GM12872 (cell line): ENCODE measurements around the gene SLC6A13.

Source experiments
- TF ChIP-seq, protein P1 (sequence below): IDR thresholded peaks from 3 replicates; pipeline ENCODE4 v1.5.1; 2011; ENCODE audit warnings: low read depth, mild to moderate bottlenecking, low read length, moderate library complexity; ENCODE audit not compliant: insufficient read depth

Gene SLC6A13

DNA sequence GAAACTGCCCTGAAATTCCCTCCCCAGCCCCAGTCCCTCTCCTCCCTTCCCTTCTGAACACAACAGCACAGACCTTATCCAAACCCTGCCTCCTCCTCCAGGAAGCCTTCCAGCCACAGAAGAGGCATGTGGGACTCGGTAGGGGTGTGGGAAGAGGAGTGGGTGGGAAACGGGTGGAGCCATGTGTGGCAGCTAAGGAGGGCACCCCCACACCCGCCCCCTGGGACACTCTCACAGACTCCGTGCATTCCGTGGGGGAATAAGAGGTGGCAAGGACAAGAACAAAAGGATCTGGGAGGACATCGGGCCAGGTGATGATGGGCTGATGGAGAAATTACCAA is 73.0 kb downstream of the SLC6A13 start:
- TF ChIP-seq, protein P1, sequence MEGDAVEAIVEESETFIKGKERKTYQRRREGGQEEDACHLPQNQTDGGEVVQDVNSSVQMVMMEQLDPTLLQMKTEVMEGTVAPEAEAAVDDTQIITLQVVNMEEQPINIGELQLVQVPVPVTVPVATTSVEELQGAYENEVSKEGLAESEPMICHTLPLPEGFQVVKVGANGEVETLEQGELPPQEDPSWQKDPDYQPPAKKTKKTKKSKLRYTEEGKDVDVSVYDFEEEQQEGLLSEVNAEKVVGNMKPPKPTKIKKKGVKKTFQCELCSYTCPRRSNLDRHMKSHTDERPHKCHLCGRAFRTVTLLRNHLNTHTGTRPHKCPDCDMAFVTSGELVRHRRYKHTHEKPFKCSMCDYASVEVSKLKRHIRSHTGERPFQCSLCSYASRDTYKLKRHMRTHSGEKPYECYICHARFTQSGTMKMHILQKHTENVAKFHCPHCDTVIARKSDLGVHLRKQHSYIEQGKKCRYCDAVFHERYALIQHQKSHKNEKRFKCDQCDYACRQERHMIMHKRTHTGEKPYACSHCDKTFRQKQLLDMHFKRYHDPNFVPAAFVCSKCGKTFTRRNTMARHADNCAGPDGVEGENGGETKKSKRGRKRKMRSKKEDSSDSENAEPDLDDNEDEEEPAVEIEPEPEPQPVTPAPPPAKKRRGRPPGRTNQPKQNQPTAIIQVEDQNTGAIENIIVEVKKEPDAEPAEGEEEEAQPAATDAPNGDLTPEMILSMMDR: no peak

DNA sequence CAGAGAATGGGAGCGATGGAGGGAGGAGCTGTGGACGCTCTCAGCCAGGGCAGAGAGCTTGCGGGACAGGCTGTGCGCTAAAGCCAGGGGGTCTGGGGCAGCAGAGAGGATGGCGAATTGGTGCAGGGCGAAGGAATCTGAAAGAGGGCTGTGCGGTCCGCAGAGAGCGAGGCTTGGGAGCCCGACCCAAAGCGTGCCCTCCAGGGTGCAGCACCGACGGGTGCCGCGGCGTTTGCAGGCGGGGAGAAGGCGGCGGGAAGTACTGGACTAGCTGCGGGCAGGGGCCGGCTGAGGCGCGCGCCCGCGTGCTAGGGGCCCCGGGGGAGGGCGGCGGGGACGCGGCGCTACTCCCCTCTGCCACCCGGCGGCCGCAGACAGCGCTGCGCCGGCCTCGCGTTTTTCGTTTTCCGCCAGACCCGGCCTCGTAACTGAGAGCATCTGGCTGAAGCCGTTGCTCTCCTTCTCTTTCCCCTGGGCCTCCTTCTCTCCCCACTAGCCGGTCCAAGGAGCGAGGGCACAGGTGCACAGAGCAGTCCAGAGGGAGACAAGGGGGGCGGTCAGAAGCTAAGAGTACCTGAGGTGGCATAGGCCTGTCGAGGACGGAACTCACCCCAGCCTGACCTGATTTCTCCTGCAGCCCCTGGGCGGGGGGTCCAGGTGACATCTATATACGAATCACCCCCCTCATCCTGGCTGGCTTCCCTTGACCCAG is 73.6 kb downstream of the SLC6A13 start:
- TF ChIP-seq, protein P1: peak; percentile 57; the same call in 2 of the 3 replicates

DNA sequence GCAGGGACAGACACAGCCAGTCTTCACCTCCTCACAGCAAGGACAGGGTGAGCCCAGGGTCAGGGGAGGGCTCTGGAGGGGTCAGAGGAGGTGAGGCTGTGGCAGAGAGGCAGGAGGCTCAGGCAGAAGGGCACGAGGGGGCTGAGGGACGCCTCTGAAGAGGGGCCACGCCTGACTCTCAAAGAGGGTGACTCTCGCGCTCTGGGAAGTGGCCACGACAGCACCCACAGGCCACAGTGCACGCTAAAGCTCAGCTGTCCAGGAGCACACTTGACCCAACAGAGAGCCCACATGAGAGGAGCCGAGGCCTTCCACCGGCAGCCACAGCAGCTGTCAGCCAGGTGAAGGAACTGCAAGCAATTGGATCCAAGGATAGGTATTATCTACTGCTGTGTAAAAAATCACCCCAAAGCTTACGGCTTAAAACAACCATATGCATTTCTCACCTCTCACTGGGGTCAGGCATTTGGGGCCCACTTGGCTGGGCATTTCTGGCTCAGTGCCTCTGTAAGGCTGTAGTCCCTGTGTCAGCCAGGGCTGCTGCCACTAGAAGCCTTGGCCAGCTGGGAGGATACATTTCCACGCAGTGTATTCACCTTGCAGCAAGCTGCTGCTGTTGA is 76.5 kb downstream of the SLC6A13 start:
- TF ChIP-seq, protein P1: no peak

DNA sequence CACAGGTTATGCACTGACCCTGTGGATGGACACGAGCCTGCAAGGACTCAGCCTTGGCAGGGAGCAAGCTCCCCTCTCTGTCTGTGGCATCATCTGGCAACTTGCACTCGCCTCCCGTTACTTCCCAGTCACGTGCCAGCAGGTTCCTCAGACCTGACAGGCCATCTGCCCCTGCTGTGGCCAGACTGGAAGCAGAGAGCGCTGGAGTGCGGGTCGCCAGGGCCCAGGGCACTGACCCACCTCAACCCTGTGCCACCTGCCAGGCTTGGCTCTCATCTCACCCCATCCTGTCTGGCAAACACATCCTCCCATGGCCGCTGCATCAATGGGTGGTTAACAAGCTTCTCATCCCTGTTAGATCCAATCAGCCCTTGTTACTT is 77.1 kb downstream of the SLC6A13 start:
- TF ChIP-seq, protein P1: no peak

DNA sequence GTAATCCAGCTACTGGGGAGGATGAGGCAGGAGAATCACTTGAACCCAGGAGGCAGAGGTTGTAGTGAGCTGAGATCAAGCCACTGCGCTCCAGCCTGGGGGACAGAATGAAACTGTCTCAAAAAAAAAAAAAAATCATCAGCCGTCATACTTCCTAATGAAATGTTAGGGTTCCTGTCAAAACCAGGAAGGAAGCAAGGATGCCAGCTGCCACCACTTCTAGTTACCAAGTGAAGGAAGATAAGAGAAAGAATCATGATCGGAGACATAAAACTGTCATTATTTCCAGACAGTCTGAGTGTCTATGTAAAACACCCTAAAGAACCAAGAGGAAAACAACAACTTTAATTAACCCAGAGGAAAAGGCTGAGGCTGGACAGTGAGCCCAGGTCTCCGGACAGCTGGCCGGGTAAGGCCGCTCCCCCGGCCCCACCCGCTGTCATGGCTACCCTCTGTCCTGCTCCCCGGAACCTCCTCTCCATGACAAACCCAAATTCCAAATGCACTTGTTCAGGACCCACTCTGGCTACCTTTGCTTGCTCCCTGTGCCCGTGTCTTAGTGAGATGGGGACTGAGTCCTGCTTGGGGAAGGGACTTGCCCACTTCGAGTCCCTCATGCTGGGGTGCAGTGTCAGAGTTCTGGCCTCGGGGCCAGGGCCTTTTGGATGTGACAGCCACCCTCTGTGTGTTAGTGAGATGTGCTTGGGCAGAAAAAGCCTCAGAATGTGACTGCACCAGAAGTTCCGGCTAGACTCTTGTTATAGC is 77.6 kb downstream of the SLC6A13 start:
- TF ChIP-seq, protein P1: no peak

DNA sequence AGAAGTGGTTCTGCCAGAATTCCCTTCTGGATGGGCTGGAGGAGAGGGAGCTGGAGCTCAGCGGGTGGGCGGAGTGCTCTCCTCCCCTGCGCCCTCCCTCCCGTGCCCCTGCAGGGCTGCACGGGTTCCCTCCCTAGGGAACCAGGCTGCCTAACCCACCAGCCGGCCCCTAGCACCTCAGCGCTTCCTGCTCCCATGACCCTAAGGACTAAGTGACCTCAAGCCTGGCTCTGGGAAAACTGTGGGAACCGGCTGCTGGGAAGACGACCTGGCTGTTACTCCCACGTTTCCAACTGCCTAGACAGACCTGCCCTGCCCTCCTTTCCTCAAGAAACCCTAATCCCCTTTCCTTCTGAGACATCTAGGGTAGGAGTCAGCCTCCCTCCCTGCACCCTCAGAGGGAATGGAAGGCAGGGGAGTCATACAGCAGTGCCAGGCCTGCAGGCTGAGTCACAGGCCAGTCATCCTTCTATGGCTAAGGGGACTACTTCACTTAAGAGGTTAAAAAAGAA is 80.2 kb downstream of the SLC6A13 start:
- TF ChIP-seq, protein P1: no peak

DNA sequence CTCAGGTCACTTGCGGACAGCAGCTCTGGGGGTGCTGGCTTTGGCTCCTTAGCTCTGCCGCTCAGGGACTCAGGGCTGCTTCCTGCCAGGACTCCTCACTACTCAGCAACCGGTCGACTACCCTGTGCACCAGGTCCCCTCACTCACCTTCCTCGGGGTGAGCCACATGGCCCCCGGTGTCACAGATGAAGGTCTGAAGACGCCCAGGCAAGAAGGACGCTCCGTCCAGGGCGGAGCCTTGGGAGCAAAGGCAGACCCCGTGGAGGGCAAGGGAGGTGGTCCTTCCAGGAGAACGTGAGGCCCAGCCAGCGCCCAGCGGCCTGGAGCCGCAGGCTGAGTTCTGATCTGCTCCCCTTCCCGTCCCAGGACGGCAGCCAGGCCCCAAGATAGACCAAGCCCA is 80.7 kb downstream of the SLC6A13 start:
- TF ChIP-seq, protein P1: no peak
